Stomach (tissue), 4 donors: Measurements from ENCODE around the gene ZACN.

Experiments
- CTCF ChIP-seq, 7 experiments: fragments of 450-650 bp in 4 of 7; fragments of 200-600 bp in 3 of 7; sonication (generic) in 3 of 7; IDR thresholded peaks; one replicate each; pipeline ENCODE4 v1.5.1; 2016 to 2019; ENCODE audit warnings: antibody characterized with exemption in 7 of 7, control low read depth in 2 of 7, mild to moderate bottlenecking in 1 of 7
- POLR2A ChIP-seq, 4 donors: fragments of 450-650 bp; IDR thresholded peaks; one replicate each; pipeline ENCODE4 v1.6.1; 2016; ENCODE audit warnings: antibody characterized with exemption in 4 of 4, control low read depth in 2 of 4, mild to moderate bottlenecking in 1 of 4, moderate library complexity in 1 of 4
- POLR2AphosphoS5 ChIP-seq, 3 donors: sonication (generic); formaldehyde crosslinking; IDR thresholded peaks; one replicate each; pipeline ENCODE4 v1.6.1; 2016; ENCODE audit warnings: antibody characterized with exemption in 3 of 3

GRCh38 chr17:76049239-76049638, 29.7 kb upstream of the ZACN start:
- TF ChIP-seq CTCF (IDR thresholded peaks at IDR 0.05) (no peak), POLR2AphosphoS5 (IDR thresholded peaks at IDR 0.05) (no peak), POLR2A (IDR thresholded peaks at IDR 0.05) (no peak)
